NCI-H2171 treated with DMSO at 0.1 percent for 48 hours (cell line): ENCODE results near the gene TBCC.
"Not testable (repeated sequence)": the region's sequence is repeated elsewhere in the genome, so short reads cannot be mapped to it uniquely, and the experiment has no call there.

ENCODE experiments used
- DNase-seq: peaks from one replicate; lab custom pipeline; 2025; lab: John Stamatoyannopoulos, UW

Gene TBCC

GRCh38 chr6:42745640-42746462 is at the start of gene TBCC:
Gene TBCC, minus strand, starts transcription at chr6:42746103. Its CDS starts 30 bp downstream, at chr6:42746073.
- peak; percentile 98 for DNase-seq

GRCh38 chr6:42795651-42796050 is 49.7 kb upstream of the TBCC start:
- DNase-seq = no peak

- no peak for DNase-seq
Measured at GRCh38 chr6:42791706-42792320, 45.9 kb upstream of the TBCC start.

- no peak for DNase-seq
Measured at GRCh38 chr6:42790549-42791181, 44.8 kb upstream of the TBCC start.

GRCh38 chr6:42788671-42789070 is 42.8 kb upstream of the TBCC start:
- DNase-seq = no peak

- peak; percentile 24 for DNase-seq
Measured at GRCh38 chr6:42787063-42787472, 41.2 kb upstream of the TBCC start.

- no peak for DNase-seq
Measured at GRCh38 chr6:42786525-42786985, 40.7 kb upstream of the TBCC start.

GRCh38 chr6:42784717-42785498 is 39.0 kb upstream of the TBCC start:
- no peak for DNase-seq

- peak; percentile 31 for DNase-seq
Measured at GRCh38 chr6:42783876-42784642, 38.2 kb upstream of the TBCC start.

GRCh38 chr6:42783177-42783875 is 37.4 kb upstream of the TBCC start:
- peak; percentile 67 for DNase-seq

- peak; percentile 83 for DNase-seq
Measured at GRCh38 chr6:42782689-42783176, 36.8 kb upstream of the TBCC start.

- peak; percentile 85 for DNase-seq
Measured at GRCh38 chr6:42781796-42782688, 36.1 kb upstream of the TBCC start, which contains the start of gene BICRAL. Gene BICRAL, plus strand, starts transcription at chr6:42782052. Its CDS starts 39,971 bp downstream, at chr6:42822023.

- DNase-seq = no peak
Measured at GRCh38 chr6:42781546-42781795, 35.6 kb upstream of the TBCC start.

- DNase-seq = no peak
Measured at GRCh38 chr6:42779521-42779920, 33.6 kb upstream of the TBCC start.

GRCh38 chr6:42778122-42778521 is 32.2 kb upstream of the TBCC start:
- DNase-seq = no peak

- no peak for DNase-seq
Measured at GRCh38 chr6:42777126-42777822, 31.4 kb upstream of the TBCC start.

GRCh38 chr6:42774821-42775487 is 29.1 kb upstream of the TBCC start:
- DNase-seq = not testable (repeated sequence)

GRCh38 chr6:42774201-42774600 is 28.3 kb upstream of the TBCC start:
- no peak for DNase-seq

- no peak for DNase-seq
Measured at GRCh38 chr6:42771741-42772100, 25.8 kb upstream of the TBCC start.
